ENCODE measurements around the gene RAI14. TPM values are rescaled to one million over a fixed set of nuclear protein-coding genes. Genes with fewer than 3 reads are reported as not detected.

RAI14 gene
- total RNA-seq, 2 experiments from 2014 or later: 0.08 to 0.50 TPM

GRCh38 chr5:34789639-34790038, 133.5 kb downstream of the RAI14 start:
- POLR2A ChIA-PET: no interaction called here
- DNase-seq: no peak
- H3K9me3 Mint-ChIP-seq: no peaks in the 10 kb centered on the region
- peaks cover 5% of the 10 kb centered on the region for H3K27me3 Mint-ChIP-seq
- H3K36me3 Mint-ChIP-seq (ENCODE audit: low read depth): no peaks in the 10 kb centered on the region
- H3K4me3 Mint-ChIP-seq: no peak overlapping the region
- H3K27ac Mint-ChIP-seq: no peak overlapping the region
- CTCF ChIA-PET: no interaction called here
- no peaks in the 10 kb centered on the region for H3K4me1 Mint-ChIP-seq

- CTCF ChIA-PET: no interaction called here
- POLR2A ChIA-PET: no interaction called here
- H3K27me3 Mint-ChIP-seq: peaks cover 5% of the 10 kb centered on the region
- no peak overlapping the region for H3K27ac Mint-ChIP-seq
- H3K9me3 Mint-ChIP-seq: no peaks in the 10 kb centered on the region
- no peaks in the 10 kb centered on the region for H3K36me3 Mint-ChIP-seq (ENCODE audit: low read depth)
- no peak for DNase-seq
- H3K4me3 Mint-ChIP-seq: no peak overlapping the region
- H3K4me1 Mint-ChIP-seq: no peaks in the 10 kb centered on the region
Measured at GRCh38 chr5:34790069-34790468, 133.9 kb downstream of the RAI14 start.

GRCh38 chr5:34791761-34792244, 135.7 kb downstream of the RAI14 start:
- Mint-ChIP-seq H3K36me3 (ENCODE audit: low read depth) (no peaks in the 10 kb centered on the region), H3K9me3 (no peaks in the 10 kb centered on the region), H3K4me3 (no peak overlapping the region), H3K4me1 (no peaks in the 10 kb centered on the region), H3K27me3 (peaks cover 5% of the 10 kb centered on the region), H3K27ac (no peak overlapping the region)
- DNase-seq: no peak
- POLR2A ChIA-PET: no interaction called here
- CTCF ChIA-PET: no interaction called here

- no peaks in the 10 kb centered on the region for H3K4me1 Mint-ChIP-seq
- no peak overlapping the region for H3K27ac Mint-ChIP-seq
- POLR2A ChIA-PET: no interaction called here
- no peaks in the 10 kb centered on the region for H3K36me3 Mint-ChIP-seq (ENCODE audit: low read depth)
- no peak for DNase-seq
- no peaks in the 10 kb centered on the region for H3K9me3 Mint-ChIP-seq
- H3K27me3 Mint-ChIP-seq: no peaks in the 10 kb centered on the region
- CTCF ChIA-PET: no interaction called here
- no peak overlapping the region for H3K4me3 Mint-ChIP-seq
Measured at GRCh38 chr5:34802834-34803563, 146.9 kb downstream of the RAI14 start.

GRCh38 chr5:34803974-34804732, 148.0 kb downstream of the RAI14 start:
- no peak for DNase-seq
- CTCF ChIA-PET: no interaction called here
- Mint-ChIP-seq H3K27me3 (no peaks in the 10 kb centered on the region), H3K36me3 (ENCODE audit: low read depth) (no peaks in the 10 kb centered on the region), H3K9me3 (no peaks in the 10 kb centered on the region), H3K4me3 (no peak overlapping the region), H3K27ac (no peak overlapping the region), H3K4me1 (no peaks in the 10 kb centered on the region)
- POLR2A ChIA-PET: no interaction called here

- CTCF ChIA-PET: no interaction called here
- H3K4me1 Mint-ChIP-seq: no peaks in the 10 kb centered on the region
- H3K27ac Mint-ChIP-seq: no peak overlapping the region
- H3K27me3 Mint-ChIP-seq: no peaks in the 10 kb centered on the region
- H3K4me3 Mint-ChIP-seq: no peak overlapping the region
- H3K9me3 Mint-ChIP-seq: no peaks in the 10 kb centered on the region
- POLR2A ChIA-PET: no interaction called here
- DNase-seq: no peak
- H3K36me3 Mint-ChIP-seq (ENCODE audit: low read depth): no peaks in the 10 kb centered on the region
Measured at GRCh38 chr5:34804913-34805312, 148.8 kb downstream of the RAI14 start.

GRCh38 chr5:34806532-34806931, 150.4 kb downstream of the RAI14 start:
- Mint-ChIP-seq H3K4me1 (no peaks in the 10 kb centered on the region), H3K27ac (no peak overlapping the region), H3K9me3 (no peaks in the 10 kb centered on the region), H3K36me3 (ENCODE audit: low read depth) (no peaks in the 10 kb centered on the region), H3K4me3 (no peak overlapping the region), H3K27me3 (no peaks in the 10 kb centered on the region)
- POLR2A ChIA-PET: interaction anchor here (0.6 kb wide), 1 partner anchor 8 kb away, joined by 3 read pairs; no protein-coding TSS in a partner anchor
- no peak for DNase-seq
- CTCF ChIA-PET: interaction anchor here (1.1 kb wide), 1 partner anchor 11 kb away, joined by 3 read pairs; no protein-coding TSS in a partner anchor

GRCh38 chr5:34811706-34812105, 155.6 kb downstream of the RAI14 start:
- Mint-ChIP-seq H3K9me3 (no peaks in the 10 kb centered on the region), H3K27me3 (no peaks in the 10 kb centered on the region), H3K36me3 (ENCODE audit: low read depth) (no peaks in the 10 kb centered on the region), H3K4me3 (no peak overlapping the region), H3K27ac (no peak overlapping the region), H3K4me1 (no peaks in the 10 kb centered on the region)
- CTCF ChIA-PET: no interaction called here
- no peak for DNase-seq
- POLR2A ChIA-PET: no interaction called here

- Mint-ChIP-seq H3K27ac (no peak overlapping the region), H3K9me3 (no peaks in the 10 kb centered on the region), H3K36me3 (ENCODE audit: low read depth) (no peaks in the 10 kb centered on the region), H3K4me1 (no peaks in the 10 kb centered on the region), H3K27me3 (no peaks in the 10 kb centered on the region), H3K4me3 (no peak overlapping the region)
- CTCF ChIA-PET: no interaction called here
- POLR2A ChIA-PET: no interaction called here
- no peak for DNase-seq
Measured at GRCh38 chr5:34813509-34813908, 157.4 kb downstream of the RAI14 start.

GRCh38 chr5:34817558-34818351, 161.6 kb downstream of the RAI14 start:
- H3K27ac Mint-ChIP-seq: no peak overlapping the region
- POLR2A ChIA-PET: no interaction called here
- no peaks in the 10 kb centered on the region for H3K4me1 Mint-ChIP-seq
- H3K4me3 Mint-ChIP-seq: no peak overlapping the region
- no peaks in the 10 kb centered on the region for H3K27me3 Mint-ChIP-seq
- DNase-seq: no peak
- no peaks in the 10 kb centered on the region for H3K9me3 Mint-ChIP-seq
- CTCF ChIA-PET: interaction anchor here (1.3 kb wide), 1 partner anchor 12 kb away, joined by 3 read pairs; no protein-coding TSS in a partner anchor
- no peaks in the 10 kb centered on the region for H3K36me3 Mint-ChIP-seq (ENCODE audit: low read depth)

- ChIA-PET POLR2A (interaction anchor here (0.7 kb wide), 1 partner anchor 300 kb away, joined by 3 read pairs; no protein-coding TSS in a partner anchor), CTCF (interaction anchor here (1.3 kb wide), 1 partner anchor 13 kb away, joined by 3 read pairs; no protein-coding TSS in a partner anchor)
- no peak overlapping the region for H3K27ac Mint-ChIP-seq
- H3K9me3 Mint-ChIP-seq: no peaks in the 10 kb centered on the region
- H3K36me3 Mint-ChIP-seq (ENCODE audit: low read depth): no peaks in the 10 kb centered on the region
- no peak for DNase-seq
- peaks cover 5% of the 10 kb centered on the region for H3K4me1 Mint-ChIP-seq
- H3K4me3 Mint-ChIP-seq: no peak overlapping the region
- H3K27me3 Mint-ChIP-seq: no peaks in the 10 kb centered on the region
Measured at GRCh38 chr5:34818717-34819116, 162.6 kb downstream of the RAI14 start.

- Mint-ChIP-seq H3K9me3 (no peaks in the 10 kb centered on the region), H3K27me3 (no peaks in the 10 kb centered on the region), H3K4me3 (no peak overlapping the region), H3K36me3 (ENCODE audit: low read depth) (no peaks in the 10 kb centered on the region), H3K4me1 (peaks cover 5% of the 10 kb centered on the region), H3K27ac (no peak overlapping the region)
- CTCF ChIA-PET: no interaction called here
- POLR2A ChIA-PET: no interaction called here
- no peak for DNase-seq
Measured at GRCh38 chr5:34820593-34820992, 164.5 kb downstream of the RAI14 start.

Measured in activated CD4-positive, alpha-beta T cell treated with anti-CD3 and anti-CD28 coated beads, Interleukin-2, amount 10 ng/mL, durations not matched to agents 7 days and 5 days (primary cell).